Measurements from ENCODE around the gene GIN1.

The GIN1 gene

DNA sequence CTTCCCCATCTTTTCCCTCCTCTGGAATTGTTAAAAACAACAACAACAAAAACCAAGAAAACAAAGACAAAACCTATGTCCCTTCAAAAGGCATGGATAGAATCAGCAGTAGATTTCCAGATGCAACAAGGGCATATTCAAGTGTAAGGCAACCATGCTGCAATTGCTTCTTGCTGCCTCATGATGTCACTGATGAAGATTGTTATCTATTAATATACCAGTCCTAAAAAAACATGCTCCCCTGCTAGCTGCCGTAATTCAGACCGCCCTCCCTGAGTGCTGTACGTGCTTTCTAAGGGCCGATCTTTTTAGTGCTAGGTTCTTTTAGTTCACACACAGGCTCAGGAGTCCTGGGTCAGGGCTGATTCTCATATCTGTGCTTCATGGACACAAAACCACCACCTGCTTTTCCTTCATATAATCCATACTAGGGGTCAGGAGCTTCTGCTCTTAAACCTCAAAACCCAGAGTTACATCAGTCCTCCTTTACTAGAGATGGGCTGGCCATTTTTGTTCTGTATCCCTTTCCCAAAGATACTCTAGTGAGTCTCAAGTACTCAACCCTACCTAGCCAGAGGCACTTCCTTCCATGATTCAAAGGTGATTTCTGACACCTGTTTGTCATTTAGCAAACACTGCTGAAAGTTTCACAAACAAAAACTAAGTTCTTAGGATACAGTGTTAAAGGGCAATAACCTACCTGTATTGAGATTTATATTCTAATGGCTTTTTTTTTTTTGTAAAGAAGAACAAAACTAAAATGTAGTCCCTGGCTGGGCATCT is 82.1 kb downstream of the GIN1 start:
- Histone ChIP-seq H3K9ac (ENCODE audit: low read depth, low read length) (no peak overlapping the region), H3K27me3 (ENCODE audit: control insufficient read depth, insufficient read depth, low read length) (no peaks in the 10 kb centered on the region), H3K9me3 (ENCODE audit: control insufficient read depth, insufficient read depth, low read length) (peaks cover 2% of the 10 kb centered on the region; the same call in 1 of the 2 replicates), H3K4me1 (ENCODE audit: control insufficient read depth, insufficient read depth, low read length) (no peaks in the 10 kb centered on the region), H3K27ac (ENCODE audit: low read depth, low read length) (no peak overlapping the region), H3K36me3 (ENCODE audit: control insufficient read depth, insufficient read depth, low read length) (no peaks in the 10 kb centered on the region), H3K4me3 (ENCODE audit: low read depth, low read length) (no peak overlapping the region)

DNA sequence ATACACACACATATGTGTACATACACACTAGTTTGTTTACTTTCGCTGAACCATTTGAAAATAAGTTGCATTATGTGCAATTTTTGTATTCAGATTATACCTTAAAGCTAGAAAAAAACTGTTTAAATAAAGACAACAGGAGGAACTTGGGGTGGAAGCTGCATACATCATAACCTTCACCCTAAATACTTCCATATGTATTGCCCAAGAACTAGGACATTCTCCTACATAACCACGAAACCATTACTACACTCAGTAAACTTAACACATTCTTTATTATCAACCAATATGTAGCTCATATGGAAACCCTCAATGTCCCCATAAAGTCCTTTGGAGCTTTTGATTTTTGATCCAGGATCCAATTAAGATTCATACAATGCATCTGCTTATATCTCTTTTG is 83.3 kb downstream of the GIN1 start:
- Histone ChIP-seq H3K9ac (ENCODE audit: low read depth, low read length) (no peak overlapping the region), H3K27ac (ENCODE audit: low read depth, low read length) (no peak overlapping the region), H3K27me3 (ENCODE audit: control insufficient read depth, insufficient read depth, low read length) (no peaks in the 10 kb centered on the region), H3K4me1 (ENCODE audit: control insufficient read depth, insufficient read depth, low read length) (no peaks in the 10 kb centered on the region), H3K4me3 (ENCODE audit: low read depth, low read length) (no peak overlapping the region), H3K36me3 (ENCODE audit: control insufficient read depth, insufficient read depth, low read length) (no peaks in the 10 kb centered on the region), H3K9me3 (ENCODE audit: control insufficient read depth, insufficient read depth, low read length) (peaks cover 2% of the 10 kb centered on the region; the same call in 1 of the 2 replicates)

All from HUES48 (cell line).